Naive B cell (primary cell): ENCODE measurements around the gene OCLN. TPM values are rescaled to one million over a fixed set of nuclear protein-coding genes. Genes with fewer than 3 reads are reported as not detected.
A peak's percentile ranks its signal among the peaks of the same experiment; 100 is the strongest.
"Not testable (repeated sequence)": the region's sequence is repeated elsewhere in the genome, so short reads cannot be mapped to it uniquely, and the experiment has no call there.

Experiments used
- ATAC-seq, 2 donors: fragments of 150-1000 bp; cut with Tn5 transposase; 2 replicates each; pipeline ENCODE4 v1.10.0; 2021; ENCODE audit warnings: low read depth in 2 of 2, mild to moderate bottlenecking in 2 of 2, moderate library complexity in 2 of 2
- DNase-seq: peaks from one replicate; pipeline ENCODE4 v3.0.0; 2022
- H3K27ac Mint-ChIP-seq, 6 donors: one replicate each; pipeline ENCODE4 v1.8.0; 2020 to 2022; ENCODE audit warnings: mild to moderate bottlenecking in 6 of 6, mixed read lengths in 6 of 6, moderate library complexity in 5 of 6, inconsistent platforms in 2 of 6
- H3K27me3 Mint-ChIP-seq, 3 donors: one replicate each; pipeline ENCODE4 v1.8.0; 2021 to 2022; ENCODE audit warnings: mixed read lengths in 3 of 3, mild to moderate bottlenecking in 1 of 3
- H3K36me3 Mint-ChIP-seq, 2 donors: one replicate each; pipeline ENCODE4 v1.8.0; 2020 to 2022; ENCODE audit warnings: mixed read lengths in 2 of 2, inconsistent platforms in 1 of 2, mild to moderate bottlenecking in 1 of 2
- H3K4me1 Mint-ChIP-seq, 3 donors: one replicate each; pipeline ENCODE4 v1.8.0; 2020 to 2022; ENCODE audit warnings: mixed read lengths in 3 of 3, inconsistent platforms in 1 of 3, mild to moderate bottlenecking in 1 of 3, moderate library complexity in 1 of 3
- H3K4me3 Mint-ChIP-seq, 8 donors: one replicate each; pipeline ENCODE4 v1.8.0; 2020 to 2022; ENCODE audit warnings: mild to moderate bottlenecking in 8 of 8, mixed read lengths in 8 of 8, moderate library complexity in 8 of 8, inconsistent platforms in 2 of 8
- H3K9me3 Mint-ChIP-seq, 7 donors: one replicate each; pipeline ENCODE4 v1.8.0; 2020 to 2022; ENCODE audit warnings: mixed read lengths in 7 of 7, mild to moderate bottlenecking in 5 of 7, inconsistent platforms in 2 of 7, moderate library complexity in 1 of 7
- polyA plus RNA-seq, 6 donors: library from polyadenylated mRNA; unstranded; fragments of 300-500 nt; fragmentation: Illumina TruSeq; gene quantifications; one replicate each; pipeline ENCODE4 v1.2.3, GENCODE V29; 2021; ENCODE audit warnings: low read depth in 6 of 6

Gene OCLN
- polyA plus RNA-seq, 6 donors from 2014 or later: 0.07 to 0.20 (median 0.11) TPM; not detected in 3

DNA sequence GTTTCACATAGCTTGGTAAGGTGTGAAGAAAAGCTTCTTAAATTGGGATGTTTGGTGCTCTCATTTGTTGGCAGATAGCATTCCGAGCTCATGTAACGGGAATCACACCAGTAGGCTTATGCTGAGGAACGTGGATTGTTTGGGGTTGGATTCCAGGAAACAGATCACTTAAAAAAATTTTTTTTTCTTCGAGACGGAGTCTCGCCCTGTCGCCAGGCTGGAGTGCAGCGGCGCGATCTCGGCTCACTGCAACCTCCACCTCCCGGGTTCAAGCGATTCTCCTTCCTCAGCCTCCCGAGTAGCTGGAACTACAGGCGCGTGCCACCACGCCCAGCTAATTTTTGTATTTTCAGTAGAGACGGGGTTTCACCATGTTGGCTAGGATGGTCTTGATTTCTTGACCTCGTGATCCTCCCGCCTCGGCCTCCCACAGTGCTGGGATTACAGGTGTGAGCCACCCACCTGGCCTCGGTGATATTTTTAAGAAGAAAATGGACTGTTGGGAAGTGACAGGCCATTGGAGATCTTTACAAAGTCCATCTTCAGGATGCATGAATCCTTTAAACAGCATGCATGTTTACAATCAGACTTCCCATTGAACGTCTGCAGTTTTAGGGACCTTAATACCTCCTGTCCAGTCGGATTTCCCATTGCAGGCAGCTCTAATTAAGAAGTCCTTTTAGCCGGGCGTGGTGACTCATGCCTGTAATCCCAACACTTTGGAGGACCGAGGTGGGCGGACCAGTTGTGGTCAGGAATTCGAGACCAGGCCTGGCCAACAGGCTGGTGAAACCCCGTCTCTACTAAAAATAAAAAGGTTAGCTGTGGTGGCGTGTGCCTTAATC is 68.2 kb downstream of the OCLN start:
- not testable (repeated sequence) for ATAC-seq, H3K9me3 Mint-ChIP-seq, DNase-seq, H3K4me1 Mint-ChIP-seq, H3K27me3 Mint-ChIP-seq, H3K36me3 Mint-ChIP-seq
- Mint-ChIP-seq H3K4me3 (peak overlapping the region in 6 of 8 donors; percentile 47 to 86 (median 58)), H3K27ac (peak overlapping the region in 1 of 6 donors; percentile 89)

DNA sequence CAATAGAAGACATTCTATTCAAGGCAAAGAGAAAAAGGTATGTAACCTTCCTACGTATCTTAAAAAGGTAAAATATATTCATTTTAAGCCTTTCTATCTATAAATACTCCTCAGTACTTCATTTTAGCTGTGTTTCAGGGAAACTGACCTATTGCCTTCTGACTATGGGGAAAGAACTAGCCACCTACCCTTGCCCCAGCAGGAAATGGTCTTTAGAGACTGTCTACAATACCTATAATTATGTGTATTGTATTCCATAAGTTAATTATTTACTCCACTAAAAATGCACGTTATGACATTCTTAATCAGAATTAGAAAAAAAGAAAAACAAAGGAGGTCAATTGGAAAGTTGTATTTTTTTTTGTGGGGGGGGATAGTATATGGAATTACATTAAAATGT is 73.6 kb downstream of the OCLN start:
- ATAC-seq, H3K9me3 Mint-ChIP-seq, H3K4me3 Mint-ChIP-seq, DNase-seq, H3K36me3 Mint-ChIP-seq, H3K4me1 Mint-ChIP-seq, H3K27me3 Mint-ChIP-seq, H3K27ac Mint-ChIP-seq: not testable (repeated sequence)

DNA sequence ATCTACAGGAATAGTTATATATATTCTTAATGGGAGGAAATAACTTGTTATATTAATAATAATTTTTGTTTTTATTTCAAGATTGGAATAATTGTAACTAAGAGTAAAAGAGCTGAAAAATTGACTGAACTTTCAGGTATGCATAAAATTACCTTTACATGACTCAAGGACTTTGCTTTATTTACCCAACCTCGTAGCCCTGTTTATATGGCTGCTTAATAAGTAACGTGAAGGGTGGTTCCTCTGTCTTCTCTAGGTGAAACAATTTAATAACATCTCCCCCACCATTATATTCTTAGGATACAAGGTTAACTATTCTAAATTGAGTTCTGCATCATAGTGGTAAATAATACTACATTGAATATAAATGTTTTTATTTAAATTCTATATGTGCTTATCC is 75.5 kb downstream of the OCLN start:
- not testable (repeated sequence) for H3K4me1 Mint-ChIP-seq, DNase-seq, ATAC-seq, H3K4me3 Mint-ChIP-seq, H3K9me3 Mint-ChIP-seq, H3K27ac Mint-ChIP-seq, H3K36me3 Mint-ChIP-seq, H3K27me3 Mint-ChIP-seq

DNA sequence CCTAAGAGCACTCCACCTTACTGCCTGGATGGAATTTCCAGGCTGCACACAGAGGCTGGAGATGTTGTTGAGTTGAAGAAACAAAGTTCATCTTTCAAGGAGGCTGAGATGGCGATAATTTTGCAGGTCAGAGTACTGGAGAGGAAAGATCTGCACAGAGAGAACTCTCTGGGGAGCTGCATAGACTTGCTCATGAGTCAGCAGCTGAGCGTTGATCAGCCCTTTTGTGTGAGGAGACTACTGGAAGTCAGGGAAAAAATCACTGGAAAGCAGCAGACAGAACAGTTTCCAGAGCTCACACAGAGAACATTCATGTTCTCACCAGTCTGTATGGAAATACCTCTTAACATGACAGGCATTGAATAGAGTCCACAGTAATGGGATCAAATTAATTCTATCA is 90.8 kb downstream of the OCLN start:
- ATAC-seq, H3K4me1 Mint-ChIP-seq, DNase-seq, H3K9me3 Mint-ChIP-seq, H3K27ac Mint-ChIP-seq, H3K27me3 Mint-ChIP-seq, H3K36me3 Mint-ChIP-seq, H3K4me3 Mint-ChIP-seq: not testable (repeated sequence)

DNA sequence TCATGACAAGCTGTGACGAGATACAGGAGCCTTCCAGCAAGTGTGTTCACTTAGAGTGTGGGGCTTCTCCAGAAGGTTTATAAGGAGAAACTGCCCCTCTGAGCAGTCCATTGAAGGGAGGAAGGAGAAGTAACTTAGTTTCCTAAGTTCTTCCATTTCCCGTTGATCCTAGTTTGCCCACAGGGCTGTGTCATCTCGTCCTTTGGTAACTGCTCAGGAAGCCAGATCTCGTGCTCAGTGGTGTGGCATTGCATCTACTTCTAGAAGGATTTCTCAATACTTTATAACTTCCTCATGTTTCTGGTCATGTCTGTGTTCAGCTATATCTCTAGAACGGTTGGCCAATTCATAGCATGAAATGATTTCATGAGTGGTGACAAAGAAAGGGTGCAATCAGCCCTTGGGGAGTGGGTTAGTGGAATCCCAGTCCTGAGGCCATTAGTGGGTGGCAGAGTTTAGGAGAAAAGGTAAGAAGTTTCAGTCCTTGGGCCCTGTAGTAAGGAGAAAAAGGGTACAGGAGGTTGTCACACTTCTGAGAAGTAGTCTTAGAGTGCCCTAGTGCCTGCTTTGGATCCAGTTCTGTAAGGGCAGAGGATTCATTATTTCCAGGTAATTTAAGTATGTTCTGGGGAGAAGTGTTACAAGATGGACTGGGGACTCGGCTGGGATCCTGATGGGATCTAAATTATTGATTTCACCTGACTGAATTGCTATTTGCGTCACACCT is 103.7 kb downstream of the OCLN start:
- DNase-seq, H3K27me3 Mint-ChIP-seq, H3K27ac Mint-ChIP-seq, H3K36me3 Mint-ChIP-seq, H3K4me3 Mint-ChIP-seq, H3K9me3 Mint-ChIP-seq, H3K4me1 Mint-ChIP-seq, ATAC-seq: not testable (repeated sequence)

DNA sequence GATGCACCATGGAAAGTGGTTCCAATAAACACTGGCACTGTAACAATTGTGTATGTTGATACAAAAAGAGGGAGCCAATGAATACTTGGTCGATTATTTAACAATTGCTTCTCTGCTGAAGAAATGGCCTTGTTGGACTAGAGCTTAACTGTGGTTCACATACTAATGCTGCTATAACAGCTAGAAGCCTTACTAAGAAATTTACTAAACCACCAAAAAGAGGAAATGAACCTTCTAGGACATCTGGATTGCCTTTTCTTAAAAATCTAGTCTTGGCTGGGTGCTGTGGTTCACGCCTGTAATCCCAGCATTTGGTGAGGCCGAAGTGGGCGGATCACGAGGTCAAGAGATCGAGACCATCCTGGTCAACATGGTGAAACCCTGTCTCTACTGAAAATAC is 109.4 kb downstream of the OCLN start:
- not testable (repeated sequence) for DNase-seq, H3K4me1 Mint-ChIP-seq, H3K36me3 Mint-ChIP-seq, H3K9me3 Mint-ChIP-seq, H3K4me3 Mint-ChIP-seq, H3K27me3 Mint-ChIP-seq, H3K27ac Mint-ChIP-seq
- ATAC-seq: peak; percentile 67 to 72

DNA sequence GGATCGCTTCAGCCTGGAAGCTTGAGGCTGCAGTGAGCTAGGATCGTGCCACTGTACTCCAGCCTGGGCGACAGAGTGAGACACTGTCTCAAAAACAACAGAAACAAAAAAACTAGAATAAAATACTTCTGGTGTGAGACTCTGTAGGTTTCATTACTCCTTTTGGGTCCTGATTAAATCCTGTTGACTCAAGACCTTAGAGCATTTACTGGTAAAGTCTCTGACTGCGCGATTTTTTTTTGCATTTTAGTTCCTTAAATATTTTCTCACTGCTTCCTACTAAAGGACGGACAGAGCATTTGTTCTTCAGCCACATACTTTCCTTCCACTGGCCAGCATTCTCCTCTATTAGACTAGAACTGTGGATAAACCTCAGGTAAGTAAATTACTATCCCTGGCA is 114.2 kb downstream of the OCLN start:
- H3K4me1 Mint-ChIP-seq, H3K27me3 Mint-ChIP-seq, DNase-seq, H3K27ac Mint-ChIP-seq, H3K9me3 Mint-ChIP-seq, H3K36me3 Mint-ChIP-seq: not testable (repeated sequence)
- peak overlapping the region in 2 of 8 donors; percentile 23 to 54 for H3K4me3 Mint-ChIP-seq
- ATAC-seq: peak; percentile 42 to 50

Other genes starting within 250 kb of the OCLN start
- gene CCDC125, start 160.0 kb upstream of the OCLN start, polyA plus RNA-seq: 1 to 10 TPM in 5 of 6 donors, not detected in 1; 1.2 to 3.4 (median 2.7) TPM
- gene AK6, start 123.3 kb upstream of the OCLN start, polyA plus RNA-seq: 10 to 100 TPM; 49.1 to 98.0 (median 79.9) TPM
- 100 to 1,000 TPM in 5 of 6 donors, 10 to 100 TPM in 1; 91.6 to 165 (median 120) TPM for gene TAF9, start 123.3 kb upstream of the OCLN start, polyA plus RNA-seq
- 10 to 100 TPM; 23.4 to 35.3 (median 28.8) TPM for gene RAD17, start 123.0 kb upstream of the OCLN start, polyA plus RNA-seq
- gene MARVELD2, start 77.7 kb upstream of the OCLN start, polyA plus RNA-seq: under 1 TPM in 5 of 6 donors, not detected in 1; 0.16 to 0.36 (median 0.32) TPM
- gene GTF2H2C, start 67.4 kb downstream of the OCLN start, polyA plus RNA-seq: 10 to 100 TPM; 18.4 to 33.3 (median 25.5) TPM